NCI-H2171 (cell line): ENCODE results near the gene RXFP4.

Experiments used
- DNase-seq: peaks from one replicate; lab custom pipeline; 2025; lab: John Stamatoyannopoulos, UW

RXFP4 gene

GRCh38 chr1:155960081-155960745 lies 18.8 kb downstream of the RXFP4 start:
- DNase-seq: no peak

- DNase-seq: no peak
Measured at GRCh38 chr1:155961937-155962336, 20.5 kb downstream of the RXFP4 start.

GRCh38 chr1:155962599-155963211 lies 21.3 kb downstream of the RXFP4 start:
- no peak for DNase-seq

- no peak for DNase-seq
Measured at GRCh38 chr1:155964193-155964592, 22.8 kb downstream of the RXFP4 start.

GRCh38 chr1:155966135-155966534 lies 24.7 kb downstream of the RXFP4 start:
- no peak for DNase-seq

GRCh38 chr1:155966750-155967149 lies 25.3 kb downstream of the RXFP4 start:
- no peak for DNase-seq

- DNase-seq: no peak
Measured at GRCh38 chr1:155967341-155968050, 26.1 kb downstream of the RXFP4 start.

GRCh38 chr1:155968051-155968400 lies 26.6 kb downstream of the RXFP4 start:
- DNase-seq: no peak

GRCh38 chr1:155968670-155969069 lies 27.2 kb downstream of the RXFP4 start:
- peak; percentile 63 for DNase-seq

- no peak for DNase-seq
Measured at GRCh38 chr1:155969377-155969791, 27.9 kb downstream of the RXFP4 start.

GRCh38 chr1:155970531-155971167 lies 29.2 kb downstream of the RXFP4 start:
- DNase-seq: no peak

- DNase-seq: no peak
Measured at GRCh38 chr1:155971910-155972809, 30.7 kb downstream of the RXFP4 start.

GRCh38 chr1:155973723-155974122 lies 32.3 kb downstream of the RXFP4 start:
- DNase-seq: no peak

- peak; percentile 13 for DNase-seq
Measured at GRCh38 chr1:155974208-155975115, 33.0 kb downstream of the RXFP4 start.

- no peak for DNase-seq
Measured at GRCh38 chr1:155975375-155976061, 34.1 kb downstream of the RXFP4 start.

- peak; percentile 82 for DNase-seq
Measured at GRCh38 chr1:155976062-155976912, 34.8 kb downstream of the RXFP4 start.

- no peak for DNase-seq
Measured at GRCh38 chr1:155976913-155977689, 35.7 kb downstream of the RXFP4 start.

- peak; percentile 15 for DNase-seq
Measured at GRCh38 chr1:155977690-155978324, 36.4 kb downstream of the RXFP4 start.
